ENCODE results near the gene THYN1. TPM values are rescaled to one million over a fixed set of nuclear protein-coding genes. Genes with fewer than 3 reads are reported as not detected.

The THYN1 gene
- total RNA-seq, 1 experiment from 2014 or later: 97.0 TPM

DNA sequence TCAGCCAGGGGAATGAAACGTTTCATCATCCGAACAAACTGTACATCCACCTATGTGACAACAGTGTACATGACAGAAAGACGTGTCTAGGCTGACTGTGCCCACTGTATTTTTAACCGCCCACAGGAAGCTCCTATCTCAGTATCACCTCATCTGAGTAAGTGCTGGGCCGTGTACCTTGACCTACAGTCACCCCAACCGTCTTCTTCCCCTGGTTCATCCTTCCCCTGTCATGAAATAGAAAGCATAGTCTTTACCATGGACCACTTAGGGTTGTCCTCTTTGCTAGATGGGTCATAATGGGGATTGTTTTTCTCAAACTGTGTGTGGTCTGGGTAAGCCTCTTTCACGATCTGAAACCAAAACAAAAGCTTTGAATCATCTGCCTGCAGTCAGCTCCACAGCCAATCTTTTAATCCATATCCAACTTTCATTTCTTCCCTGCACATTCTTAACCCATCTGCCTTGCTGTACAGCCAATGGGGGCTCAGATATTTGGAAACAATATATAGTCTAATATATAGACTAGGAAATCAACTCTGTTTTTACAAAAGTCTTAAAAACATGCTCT is 4.2 kb downstream of the THYN1 start:
- Histone ChIP-seq H4K20me1 (ENCODE audit: control insufficient read depth, insufficient read depth, insufficient read length) (no peaks in the 10 kb centered on the region), H3K14ac (ENCODE audit: insufficient read depth, low read length) (no peak overlapping the region), H2BK120ac (ENCODE audit: low read depth, low read length, poor library complexity, severe bottlenecking) (no peak overlapping the region), H2AFZ (ENCODE audit: low read length) (no peak overlapping the region), H4K8ac (replicated peaks; ENCODE audit: insufficient read length, low read depth, low read length) (no peak overlapping the region), H2BK15ac (ENCODE audit: low read depth, low read length) (no peak overlapping the region), H3K23ac (ENCODE audit: insufficient read length, low read depth, low read length) (no peak overlapping the region), H3K27me3 (ENCODE audit: insufficient read depth, low read length) (no peaks in the 10 kb centered on the region), H3K23me2 (ENCODE audit: insufficient read length, low read depth, low read length, poor library complexity, severe bottlenecking) (peaks cover 1% of the 10 kb centered on the region), H3K27ac (ENCODE audit: insufficient read length, low read depth, low read length) (no peak overlapping the region), H3K18ac (ENCODE audit: insufficient read length, low read depth, low read length) (no peak overlapping the region), H3K9ac (ENCODE audit: extremely low read depth, insufficient read length, low read length) (no peak overlapping the region), H3K4ac (ENCODE audit: low read depth, low read length) (no peak overlapping the region), H4K91ac (ENCODE audit: insufficient read length, low read depth, low read length) (no peak overlapping the region), H2AK5ac (ENCODE audit: insufficient read length, low read length) (no peak overlapping the region), H3K4me1 (ENCODE audit: insufficient read depth, low read length) (0 out of 2 replicates have a peak, but pooled peaks cover 2% of the 10 kb centered on the region), H2BK12ac (ENCODE audit: insufficient read length, low read depth, low read length) (no peak overlapping the region), H2BK5ac (ENCODE audit: insufficient read length, low read length) (no peak overlapping the region), H3K4me2 (ENCODE audit: insufficient read depth, insufficient read length, low read length) (no peak overlapping the region), H4K5ac (ENCODE audit: insufficient read length, low read depth, low read length) (no peak overlapping the region), H2BK20ac (ENCODE audit: low read depth, low read length, poor library complexity, severe bottlenecking) (no peak overlapping the region), H3T11ph (ENCODE audit: low read length) (no peak overlapping the region), H3K79me1 (ENCODE audit: insufficient read depth, low read depth, low read length, poor library complexity, severe bottlenecking) (no peaks in the 10 kb centered on the region), H3K56ac (ENCODE audit: insufficient read length, low read depth, low read length) (no peak overlapping the region), H3K79me2 (ENCODE audit: insufficient read depth, low read length) (no peaks in the 10 kb centered on the region), H3K9me3 (ENCODE audit: control insufficient read depth, low read depth, low read length) (no peaks in the 10 kb centered on the region)
- TF ChIP-seq, protein P1, sequence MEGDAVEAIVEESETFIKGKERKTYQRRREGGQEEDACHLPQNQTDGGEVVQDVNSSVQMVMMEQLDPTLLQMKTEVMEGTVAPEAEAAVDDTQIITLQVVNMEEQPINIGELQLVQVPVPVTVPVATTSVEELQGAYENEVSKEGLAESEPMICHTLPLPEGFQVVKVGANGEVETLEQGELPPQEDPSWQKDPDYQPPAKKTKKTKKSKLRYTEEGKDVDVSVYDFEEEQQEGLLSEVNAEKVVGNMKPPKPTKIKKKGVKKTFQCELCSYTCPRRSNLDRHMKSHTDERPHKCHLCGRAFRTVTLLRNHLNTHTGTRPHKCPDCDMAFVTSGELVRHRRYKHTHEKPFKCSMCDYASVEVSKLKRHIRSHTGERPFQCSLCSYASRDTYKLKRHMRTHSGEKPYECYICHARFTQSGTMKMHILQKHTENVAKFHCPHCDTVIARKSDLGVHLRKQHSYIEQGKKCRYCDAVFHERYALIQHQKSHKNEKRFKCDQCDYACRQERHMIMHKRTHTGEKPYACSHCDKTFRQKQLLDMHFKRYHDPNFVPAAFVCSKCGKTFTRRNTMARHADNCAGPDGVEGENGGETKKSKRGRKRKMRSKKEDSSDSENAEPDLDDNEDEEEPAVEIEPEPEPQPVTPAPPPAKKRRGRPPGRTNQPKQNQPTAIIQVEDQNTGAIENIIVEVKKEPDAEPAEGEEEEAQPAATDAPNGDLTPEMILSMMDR (conservative IDR thresholded peaks at IDR 0.05): no peak
- Mint-ChIP-seq H3K36me3 (ENCODE audit: insufficient read depth in 1 of 3, low read depth in 3 of 3) (peaks cover 25 to 59% (median 38%) of the 10 kb centered on the region in 3 experiments), H3K4me1 (peaks cover 13 to 17% of the 10 kb centered on the region in 2 experiments), H3K27ac (peak overlapping the region in 1 of 3 experiments; percentile 61; a peak in 1 of 7 replicates), H3K27me3 (ENCODE audit: low read depth) (no peaks in the 10 kb centered on the region), H3K4me3 (no peak overlapping the region), H3K9me3 (no peaks in the 10 kb centered on the region)
- DNase-seq: no peak
- no CpG with 5 or more reads among the region's 7 CpGs for WGBS (ENCODE audit: extremely low coverage, insufficient read length, low lambda C conversion rate)

All from H9 (cell line).